GM12878 (cell line): ENCODE results near the gene STK17A.

Experiments
- EP300 ChIP-seq, 2 experiments: fragments of 150-350 bp in 1 of 2; IDR thresholded peaks; 2 replicates each; pipeline ENCODE4 v1.6.1; 2011 to 2012; ENCODE audit warnings: low read depth in 2 of 2, low read length in 2 of 2, borderline replicate concordance in 1 of 2, improper control_type of control experiment in 1 of 2, inconsistent platforms in 1 of 2; ENCODE audit not compliant: control insufficient read depth in 1 of 2
- MTA2 ChIP-seq: fragments of 450-650 bp; IDR thresholded peaks from 2 replicates; pipeline ENCODE4 v1.6.1; 2016; ENCODE audit warnings: low read depth, mild to moderate bottlenecking, moderate library complexity
- MXI1 ChIP-seq: fragments of 150-350 bp; IDR thresholded peaks from 2 replicates; pipeline ENCODE4 v1.6.1; 2011; ENCODE audit warnings: low read depth, mild to moderate bottlenecking, inconsistent platforms, low read length, improper control_type of control experiment
- POLR2A ChIP-seq: IDR thresholded peaks from 2 replicates; pipeline ENCODE4 v1.6.1; 2011; ENCODE audit warnings: low read depth, mild to moderate bottlenecking, low read length
- POLR2AphosphoS5 ChIP-seq: IDR thresholded peaks from 2 replicates; pipeline ENCODE4 v1.6.1; 2011; ENCODE audit warnings: mild to moderate bottlenecking, low read length, inconsistent platforms
- SPI1 ChIP-seq: IDR thresholded peaks from 2 replicates; pipeline ENCODE4 v1.6.1; 2011; ENCODE audit warnings: low read depth, mild to moderate bottlenecking, low read length, moderate library complexity, borderline replicate concordance; ENCODE audit not compliant: insufficient read depth
- TF ChIP-seq, protein P1 (sequence below), 3 experiments: IDR thresholded peaks in 2 of 3; conservative IDR thresholded peaks in 1 of 3; 2 replicates each; pipeline ENCODE4 v1.5.1; 2011; ENCODE audit warnings: low read depth in 3 of 3, low read length in 3 of 3, mild to moderate bottlenecking in 3 of 3, control low read depth in 2 of 3, moderate library complexity in 2 of 3, inconsistent platforms in 1 of 3, mixed read lengths in 1 of 3; ENCODE audit not compliant: control insufficient read depth in 2 of 3, insufficient read depth in 1 of 3; ENCODE audit errors: extremely low read depth in 1 of 3
- TF ChIP-seq, protein P2 (sequence below): IDR thresholded peaks from 2 replicates; pipeline ENCODE4 v1.6.1; 2011; ENCODE audit warnings: low read depth, mild to moderate bottlenecking, low read length, moderate library complexity, borderline replicate concordance; ENCODE audit errors: extremely low read depth

DNA sequence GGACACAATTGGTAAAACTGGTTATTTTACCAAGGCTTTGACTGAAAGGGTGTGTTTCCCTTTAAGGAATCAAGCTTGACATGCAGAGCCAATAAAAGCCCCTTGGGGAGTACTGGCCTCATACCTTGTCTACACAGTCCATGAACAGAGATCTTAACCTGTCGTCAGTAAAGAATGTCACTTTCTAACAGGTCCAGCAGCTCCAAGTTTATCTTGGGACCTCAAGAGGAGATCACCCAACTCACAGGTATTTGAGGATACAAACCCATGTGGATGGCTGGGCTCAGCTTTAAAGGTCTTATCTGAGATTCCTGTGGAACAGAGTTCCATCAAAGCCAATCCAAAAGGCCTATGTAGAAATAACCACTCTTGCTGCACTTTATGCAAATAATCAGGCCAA lies 85.1 kb downstream of the STK17A start:
- TF ChIP-seq MXI1 (no peak), SPI1 (no peak), EP300 (IDR thresholded peaks at IDR 0.05; ENCODE audit: borderline replicate concordance in 1 of 2, control insufficient read depth in 1 of 2, low read depth in 2 of 2, low read length in 2 of 2) (no peak), POLR2A (no peak), MTA2 (no peak), POLR2AphosphoS5 (no peak)
- TF ChIP-seq, protein P1, sequence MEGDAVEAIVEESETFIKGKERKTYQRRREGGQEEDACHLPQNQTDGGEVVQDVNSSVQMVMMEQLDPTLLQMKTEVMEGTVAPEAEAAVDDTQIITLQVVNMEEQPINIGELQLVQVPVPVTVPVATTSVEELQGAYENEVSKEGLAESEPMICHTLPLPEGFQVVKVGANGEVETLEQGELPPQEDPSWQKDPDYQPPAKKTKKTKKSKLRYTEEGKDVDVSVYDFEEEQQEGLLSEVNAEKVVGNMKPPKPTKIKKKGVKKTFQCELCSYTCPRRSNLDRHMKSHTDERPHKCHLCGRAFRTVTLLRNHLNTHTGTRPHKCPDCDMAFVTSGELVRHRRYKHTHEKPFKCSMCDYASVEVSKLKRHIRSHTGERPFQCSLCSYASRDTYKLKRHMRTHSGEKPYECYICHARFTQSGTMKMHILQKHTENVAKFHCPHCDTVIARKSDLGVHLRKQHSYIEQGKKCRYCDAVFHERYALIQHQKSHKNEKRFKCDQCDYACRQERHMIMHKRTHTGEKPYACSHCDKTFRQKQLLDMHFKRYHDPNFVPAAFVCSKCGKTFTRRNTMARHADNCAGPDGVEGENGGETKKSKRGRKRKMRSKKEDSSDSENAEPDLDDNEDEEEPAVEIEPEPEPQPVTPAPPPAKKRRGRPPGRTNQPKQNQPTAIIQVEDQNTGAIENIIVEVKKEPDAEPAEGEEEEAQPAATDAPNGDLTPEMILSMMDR (IDR thresholded peaks at IDR 0.05 in 2 of 3, conservative IDR thresholded peaks at IDR 0.05 in 1 of 3; ENCODE audit: control insufficient read depth in 2 of 3, extremely low read depth in 1 of 3, insufficient read depth in 1 of 3, low read depth in 3 of 3, low read length in 3 of 3) = no peak
- TF ChIP-seq, protein P2, sequence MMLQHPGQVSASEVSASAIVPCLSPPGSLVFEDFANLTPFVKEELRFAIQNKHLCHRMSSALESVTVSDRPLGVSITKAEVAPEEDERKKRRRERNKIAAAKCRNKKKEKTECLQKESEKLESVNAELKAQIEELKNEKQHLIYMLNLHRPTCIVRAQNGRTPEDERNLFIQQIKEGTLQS = no peak
